Naive thymus-derived CD4-positive, alpha-beta T cell (primary cell): ENCODE data around the gene ZCCHC8. TPM values are rescaled to one million over a fixed set of nuclear protein-coding genes. Genes with fewer than 3 reads are reported as not detected.
A peak's percentile ranks its signal among the peaks of the same experiment; 100 is the strongest.
"Not testable (repeated sequence)": the region's sequence is repeated elsewhere in the genome, so short reads cannot be mapped to it uniquely, and the experiment has no call there.

Experiments
- ATAC-seq: fragments of 150-1000 bp; cut with Tn5 transposase; 2 replicates; pipeline ENCODE4 v1.10.0; 2021; ENCODE audit warnings: mild to moderate bottlenecking, moderate library complexity
- CTCF ChIA-PET: fragments of 350-600 bp; sonication (Branson Sonifier 250); formaldehyde crosslinking; loops from one replicate; lab custom pipeline; 2021; ENCODE audit warnings: antibody characterized with exemption; lab: Charles Lee
- POLR2A ChIA-PET: fragments of 350-600 bp; sonication (Branson Sonifier 250); formaldehyde crosslinking; loops from one replicate; lab custom pipeline; 2021; ENCODE audit warnings: antibody characterized with exemption, inconsistent platforms; lab: Charles Lee
- DNase-seq, 9 donors: peaks; one replicate each; pipeline versions ENCODE4 v3.0.0 to v3.0.0-alpha.2; 2020 to 2022; ENCODE audit warnings: mixed read lengths in 1 of 9
- H3K27ac ChIP-seq: one replicate; pipeline ENCODE4 v1.7.0; 2013; ENCODE audit warnings: mild to moderate bottlenecking, low read depth, low read length, moderate library complexity
- H3K27me3 ChIP-seq, 2 donors: one replicate each; pipeline ENCODE4 v1.7.0; 2013; ENCODE audit warnings: low read length in 2 of 2, mild to moderate bottlenecking in 2 of 2, moderate library complexity in 2 of 2; ENCODE audit not compliant: control insufficient read depth in 2 of 2, insufficient read depth in 2 of 2
- H3K36me3 ChIP-seq, 3 experiments: 1 replicate in 2 of 3; 2 replicates in 1 of 3; pipeline ENCODE4 v1.7.0; 2013; ENCODE audit warnings: low read length in 3 of 3, mild to moderate bottlenecking in 3 of 3, moderate library complexity in 1 of 3; ENCODE audit not compliant: insufficient read depth in 3 of 3, control insufficient read depth in 2 of 3
- H3K4me1 ChIP-seq, 2 donors: one replicate each; pipeline ENCODE4 v1.7.0; 2013; ENCODE audit warnings: low read length in 2 of 2, mild to moderate bottlenecking in 2 of 2, moderate library complexity in 1 of 2; ENCODE audit not compliant: control insufficient read depth in 2 of 2, insufficient read depth in 2 of 2
- H3K4me3 ChIP-seq: 2 replicates; pipeline ENCODE4 v1.7.0; 2013; ENCODE audit warnings: mild to moderate bottlenecking, low read length
- H3K9me3 ChIP-seq, 3 experiments: 1 replicate in 2 of 3; 2 replicates in 1 of 3; pipeline ENCODE4 v1.7.0; 2013; ENCODE audit warnings: low read length in 3 of 3; ENCODE audit not compliant: control insufficient read depth in 2 of 3
- H3K27ac Mint-ChIP-seq, 9 donors: one replicate each; pipeline ENCODE4 v1.8.0; 2020 to 2022; ENCODE audit warnings: mixed read lengths in 9 of 9, mild to moderate bottlenecking in 8 of 9, moderate library complexity in 5 of 9, inconsistent platforms in 2 of 9
- H3K27me3 Mint-ChIP-seq, 5 donors: one replicate each; pipeline ENCODE4 v1.8.0; 2021 to 2022; ENCODE audit warnings: mixed read lengths in 5 of 5, mild to moderate bottlenecking in 1 of 5
- H3K36me3 Mint-ChIP-seq, 5 donors: one replicate each; pipeline ENCODE4 v1.8.0; 2020 to 2022; ENCODE audit warnings: mixed read lengths in 5 of 5, mild to moderate bottlenecking in 3 of 5, inconsistent platforms in 1 of 5
- H3K4me1 Mint-ChIP-seq, 7 donors: one replicate each; pipeline ENCODE4 v1.8.0; 2020 to 2022; ENCODE audit warnings: mixed read lengths in 7 of 7, mild to moderate bottlenecking in 3 of 7, inconsistent platforms in 1 of 7
- H3K4me3 Mint-ChIP-seq, 10 donors: one replicate each; pipeline ENCODE4 v1.8.0; 2020 to 2022; ENCODE audit warnings: mild to moderate bottlenecking in 10 of 10, mixed read lengths in 10 of 10, moderate library complexity in 6 of 10, inconsistent platforms in 2 of 10
- H3K9me3 Mint-ChIP-seq, 11 donors: one replicate each; pipeline ENCODE4 v1.8.0; 2020 to 2022; ENCODE audit warnings: mixed read lengths in 11 of 11, mild to moderate bottlenecking in 4 of 11, inconsistent platforms in 1 of 11, moderate library complexity in 1 of 11
- intact Hi-C, 2 donors: fragments of 100-400 bp; cut with micrococcal nuclease; formaldehyde crosslinking; loops; one replicate each; pipeline ENCODE4 v1.15.1; 2023
- polyA plus RNA-seq, 2 donors: library from polyadenylated mRNA; unstranded; fragments of 300-500 nt; fragmentation: Illumina TruSeq; gene quantifications; one replicate each; pipeline ENCODE4 v1.2.3, GENCODE V29; 2021
- total RNA-seq, 6 experiments: library from RNA in 5 of 6; stranded (reverse) in 5 of 6; gene quantifications; 1 replicate in 5 of 6; 2 replicates in 1 of 6; pipeline ENCODE4 v1.2.3 and lab custom pipeline; 2021 to 2026

The ZCCHC8 gene
- total and polyA plus RNA-seq, 7 experiments from 2014 or later: 10.6 to 54.0 (median 45.1) TPM

GRCh38 chr12:122454739-122455138, 46.0 kb downstream of the ZCCHC8 start:
- Mint-ChIP-seq H3K27ac (peak overlapping the region in 5 of 9 donors; percentile 6 to 96 (median 54)), H3K36me3 (peaks cover 0 to 6% (median 0%) of the 10 kb centered on the region in 5 donors), H3K27me3 (no peaks in the 10 kb centered on the region), H3K4me3 (peak overlapping the region in 1 of 10 donors; percentile 6), H3K4me1 (peaks cover 20 to 49% (median 33%) of the 10 kb centered on the region in 7 donors), H3K9me3 (peaks cover 0 to 2% (median 0%) of the 10 kb centered on the region in 11 donors)
- no peak overlapping the region for H3K27ac ChIP-seq
- POLR2A ChIA-PET: interaction anchor here (1.0 to 1.6 kb wide), 3 partner anchors 28 to 56 kb away, joined by 3 to 4 read pairs (median 3); partner anchors contain the start of gene ZCCHC8
- no peak for ATAC-seq
- peaks cover 22 to 24% of the 10 kb centered on the region in 2 donors for H3K4me1 ChIP-seq
- CTCF ChIA-PET: interaction anchor here (1.3 to 1.4 kb wide), 2 partner anchors 14 to 17 kb away, joined by 5 to 6 read pairs; no protein-coding TSS in a partner anchor
- no peak overlapping the region for H3K4me3 ChIP-seq
- no peaks in the 10 kb centered on the region for H3K36me3 ChIP-seq
- intact Hi-C loops: loop anchor here in 1 of 2 donors (5.0 kb wide), 1 partner anchor 1767 kb away; the partner anchor contains the start of gene MLEC
- no peak for DNase-seq
- no peaks in the 10 kb centered on the region for H3K9me3 ChIP-seq
- H3K27me3 ChIP-seq: no peaks in the 10 kb centered on the region

GRCh38 chr12:122454250-122454721, 46.4 kb downstream of the ZCCHC8 start:
- peaks cover 0 to 6% (median 0%) of the 10 kb centered on the region in 5 donors for H3K36me3 Mint-ChIP-seq
- peaks cover 20 to 49% (median 33%) of the 10 kb centered on the region in 7 donors for H3K4me1 Mint-ChIP-seq
- ChIA-PET POLR2A (interaction anchor here (0.6 to 1.6 kb wide), 4 partner anchors 27 to 755 kb away, joined by 3 to 4 read pairs (median 4); partner anchors contain the start of gene ZCCHC8), CTCF (interaction anchor here (0.6 to 1.4 kb wide), 4 partner anchors 13 to 233 kb away, joined by 3 to 6 read pairs (median 4); no protein-coding TSS in a partner anchor)
- H3K4me1 ChIP-seq: peaks cover 22 to 24% of the 10 kb centered on the region in 2 donors
- no peak overlapping the region for H3K27ac ChIP-seq
- peak overlapping the region; percentile 32 for H3K4me3 ChIP-seq
- peak overlapping the region; percentile 64 to 87 (median 79) for H3K4me3 Mint-ChIP-seq
- peak overlapping the region in 8 of 9 donors; percentile 91 to 99 (median 98) for H3K27ac Mint-ChIP-seq
- H3K9me3 ChIP-seq: no peaks in the 10 kb centered on the region
- H3K9me3 Mint-ChIP-seq: peaks cover 0 to 2% (median 0%) of the 10 kb centered on the region in 11 donors
- no peaks in the 10 kb centered on the region for H3K27me3 ChIP-seq
- DNase-seq: no peak
- H3K27me3 Mint-ChIP-seq: no peaks in the 10 kb centered on the region
- no peak for ATAC-seq
- intact Hi-C loops: loop anchor here in 1 of 2 donors (5.0 kb wide), 1 partner anchor 1767 kb away; the partner anchor contains the start of gene MLEC
- H3K36me3 ChIP-seq: no peaks in the 10 kb centered on the region

GRCh38 chr12:122452701-122453285, 47.9 kb downstream of the ZCCHC8 start:
- Mint-ChIP-seq H3K27me3 (no peaks in the 10 kb centered on the region), H3K36me3 (peaks cover 0 to 6% (median 0%) of the 10 kb centered on the region in 5 donors), H3K27ac (peak overlapping the region; percentile 91 to 99 (median 98)), H3K4me3 (peak overlapping the region; percentile 64 to 87 (median 81)), H3K4me1 (peaks cover 22 to 41% (median 33%) of the 10 kb centered on the region in 7 donors), H3K9me3 (peaks cover 0 to 2% (median 0%) of the 10 kb centered on the region in 11 donors)
- Histone ChIP-seq H3K4me1 (peaks cover 22 to 24% of the 10 kb centered on the region in 2 donors), H3K9me3 (no peaks in the 10 kb centered on the region), H3K27me3 (no peaks in the 10 kb centered on the region), H3K4me3 (peak overlapping the region; percentile 36), H3K36me3 (no peaks in the 10 kb centered on the region), H3K27ac (peak overlapping the region; percentile 63)
- ChIA-PET POLR2A (interaction anchor here (0.6 to 1.6 kb wide), 9 partner anchors 12 to 780 kb away, joined by 3 to 7 read pairs (median 3); partner anchors contain the start of genes MPHOSPH9 and ZCCHC8), CTCF (interaction anchor here (0.9 to 1.5 kb wide), 5 partner anchors 19 to 53 kb away, joined by 3 to 11 read pairs (median 4); no protein-coding TSS in a partner anchor)
- ATAC-seq: no peak
- no peak for DNase-seq
- intact Hi-C loops: loop anchor here (1.0 to 5.0 kb wide), 9 partner anchors 19 to 1765 kb away; partner anchors contain the start of genes CLIP1 (in 2 of the 2), ZCCHC8 (in 2 of the 2), DIABLO (in 1 of the 2) and MLEC (in 1 of the 2)

GRCh38 chr12:122449317-122449716, 51.4 kb downstream of the ZCCHC8 start:
- no peaks in the 10 kb centered on the region for H3K36me3 ChIP-seq
- H3K4me3 ChIP-seq: no peak overlapping the region
- peaks cover 0 to 2% (median 0%) of the 10 kb centered on the region in 11 donors for H3K9me3 Mint-ChIP-seq
- no peaks in the 10 kb centered on the region for H3K27me3 Mint-ChIP-seq
- POLR2A ChIA-PET: interaction anchor here (1.3 kb wide), 2 partner anchors 22 to 49 kb away, joined by 3 read pairs; no protein-coding TSS in a partner anchor
- H3K36me3 Mint-ChIP-seq: peaks cover 0 to 6% (median 0%) of the 10 kb centered on the region in 5 donors
- intact Hi-C loops: no loop called here
- H3K27me3 ChIP-seq: no peaks in the 10 kb centered on the region
- H3K4me1 ChIP-seq: peaks cover 20 to 22% of the 10 kb centered on the region in 2 donors
- H3K4me3 Mint-ChIP-seq: no peak overlapping the region
- no peak overlapping the region for H3K27ac ChIP-seq
- H3K27ac Mint-ChIP-seq: no peak overlapping the region
- DNase-seq: no peak
- CTCF ChIA-PET: interaction anchor here (2.6 kb wide), 1 partner anchor 22 kb away, joined by 8 read pairs; no protein-coding TSS in a partner anchor
- H3K9me3 ChIP-seq: no peaks in the 10 kb centered on the region
- peak; percentile 26 for ATAC-seq
- H3K4me1 Mint-ChIP-seq: peaks cover 20 to 25% (median 24%) of the 10 kb centered on the region in 7 donors

- CTCF ChIA-PET: interaction anchor here (1.2 kb wide), 1 partner anchor 24 kb away, joined by 4 read pairs; no protein-coding TSS in a partner anchor
These were observed 52.9 kb downstream of the ZCCHC8 start for GRCh38 chr12:122447825-122448224.

GRCh38 chr12:122446390-122446789, 54.3 kb downstream of the ZCCHC8 start:
- H3K9me3 Mint-ChIP-seq, DNase-seq, H3K27ac Mint-ChIP-seq, H3K36me3 ChIP-seq, H3K27ac ChIP-seq, intact Hi-C loops, H3K27me3 Mint-ChIP-seq, ATAC-seq, H3K4me3 Mint-ChIP-seq, H3K4me1 Mint-ChIP-seq, POLR2A ChIA-PET, H3K4me3 ChIP-seq, H3K4me1 ChIP-seq, H3K36me3 Mint-ChIP-seq, H3K27me3 ChIP-seq, H3K9me3 ChIP-seq: not testable (repeated sequence)
- CTCF ChIA-PET: interaction anchor here (0.7 to 0.8 kb wide), 2 partner anchors 69 to 923 kb away, joined by 3 to 4 read pairs; no protein-coding TSS in a partner anchor

More at GRCh38 chr12:122447825-122448224, 52.9 kb downstream of the ZCCHC8 start:
- H3K27me3 ChIP-seq, H3K4me3 Mint-ChIP-seq, H3K4me3 ChIP-seq, H3K4me1 ChIP-seq, H3K27ac ChIP-seq, H3K27me3 Mint-ChIP-seq, intact Hi-C loops, ATAC-seq, H3K27ac Mint-ChIP-seq, H3K36me3 Mint-ChIP-seq, H3K9me3 Mint-ChIP-seq, POLR2A ChIA-PET, H3K36me3 ChIP-seq, H3K9me3 ChIP-seq, DNase-seq: not testable (repeated sequence)
- H3K4me1 Mint-ChIP-seq: peaks cover 7 to 11% (median 10%) of the 10 kb centered on the region in 7 donors
